Measurements from ENCODE around the gene SPTSSB.
A peak's percentile ranks its signal among the peaks of the same experiment; 100 is the strongest.

The SPTSSB gene

GRCh38 chr3:161371441-161372320, at the start of gene SPTSSB:
SPTSSB (minus strand) TSS chr3:161371517; CDS start chr3:161346323, 25,194 bp downstream.
- DNase-seq = no peak

GRCh38 chr3:161420746-161421145, 49.4 kb upstream of the SPTSSB start:
- peak; percentile 41 for DNase-seq

- DNase-seq = no peak
Observed at GRCh38 chr3:161419555-161420333, 48.4 kb upstream of the SPTSSB start.

GRCh38 chr3:161415506-161416231, 44.4 kb upstream of the SPTSSB start:
- peak; percentile 70 for DNase-seq

GRCh38 chr3:161414907-161415306, 43.6 kb upstream of the SPTSSB start:
- DNase-seq = no peak

- DNase-seq = no peak
Observed at GRCh38 chr3:161413855-161414210, 42.5 kb upstream of the SPTSSB start.

GRCh38 chr3:161413127-161413854, 42.0 kb upstream of the SPTSSB start:
- no peak for DNase-seq

- DNase-seq = no peak
Observed at GRCh38 chr3:161412123-161412522, 40.8 kb upstream of the SPTSSB start.

- DNase-seq = no peak
Observed at GRCh38 chr3:161409858-161410257, 38.5 kb upstream of the SPTSSB start.

- no peak for DNase-seq
Observed at GRCh38 chr3:161409069-161409468, 37.8 kb upstream of the SPTSSB start.

- DNase-seq = no peak
Observed at GRCh38 chr3:161406594-161407555, 35.6 kb upstream of the SPTSSB start.

GRCh38 chr3:161405836-161406235, 34.5 kb upstream of the SPTSSB start:
- no peak for DNase-seq

- no peak for DNase-seq
Observed at GRCh38 chr3:161405087-161405486, 33.8 kb upstream of the SPTSSB start.

- DNase-seq = no peak
Observed at GRCh38 chr3:161403251-161403650, 31.9 kb upstream of the SPTSSB start.

- DNase-seq = no peak
Observed at GRCh38 chr3:161401389-161401788, 30.1 kb upstream of the SPTSSB start.

- no peak for DNase-seq
Observed at GRCh38 chr3:161400650-161401049, 29.3 kb upstream of the SPTSSB start.

- no peak for DNase-seq
Observed at GRCh38 chr3:161395115-161396012, 24.0 kb upstream of the SPTSSB start.

- no peak for DNase-seq
Observed at GRCh38 chr3:161393803-161394202, 22.5 kb upstream of the SPTSSB start.

- DNase-seq = no peak
Observed at GRCh38 chr3:161393310-161393709, 22.0 kb upstream of the SPTSSB start.

- DNase-seq = no peak
Observed at GRCh38 chr3:161392853-161393252, 21.5 kb upstream of the SPTSSB start.
